Smooth muscle cell (in vitro differentiated cells): ENCODE data around the gene UQCRFS1. TPM values are rescaled to one million over a fixed set of nuclear protein-coding genes. Genes with fewer than 3 reads are reported as not detected.

Source experiments
- DNase-seq: peaks from one replicate; lab custom pipeline; 2025; ENCODE audit not compliant: unreplicated experiment; lab: John Stamatoyannopoulos, UW
- H2AFZ ChIP-seq: fragments of 200-600 bp; sonication (generic); 2 replicates; pipeline ENCODE4 v1.6.0; 2016; ENCODE audit warnings: antibody characterized with exemption, low read depth, mild to moderate bottlenecking
- H3F3A ChIP-seq: fragments of 200-600 bp; sonication (generic); 2 replicates; pipeline ENCODE4 v1.6.0; 2017; ENCODE audit warnings: antibody characterized with exemption, low read depth
- H3K27ac ChIP-seq: fragments of 200-600 bp; sonication (generic); 2 replicates; pipeline ENCODE4 v1.5.1; 2016; ENCODE audit warnings: low read depth, mild to moderate bottlenecking
- H3K27me3 ChIP-seq: fragments of 200-600 bp; sonication (generic); 2 replicates; pipeline ENCODE4 v1.6.1; 2016; ENCODE audit warnings: low read depth, mild to moderate bottlenecking
- H3K36me3 ChIP-seq: fragments of 200-600 bp; sonication (generic); 2 replicates; pipeline ENCODE4 v1.5.1; 2016; ENCODE audit warnings: low read depth
- H3K4me1 ChIP-seq: fragments of 200-600 bp; sonication (generic); 2 replicates; pipeline ENCODE4 v1.5.1; 2016; ENCODE audit warnings: low read depth
- H3K4me2 ChIP-seq: fragments of 200-600 bp; sonication (generic); 2 replicates; pipeline ENCODE4 v1.6.0; 2016; ENCODE audit warnings: mild to moderate bottlenecking
- H3K4me3 ChIP-seq: fragments of 200-600 bp; sonication (generic); 2 replicates; pipeline ENCODE4 v1.5.1; 2016; ENCODE audit warnings: mild to moderate bottlenecking
- H3K79me2 ChIP-seq: fragments of 200-600 bp; sonication (generic); 2 replicates; pipeline ENCODE4 v1.6.0; 2016; ENCODE audit warnings: low read depth, mild to moderate bottlenecking
- H3K9ac ChIP-seq: fragments of 200-600 bp; sonication (generic); 2 replicates; pipeline ENCODE4 v1.6.0; 2016; ENCODE audit warnings: low read depth
- H3K9me3 ChIP-seq: fragments of 200-600 bp; sonication (generic); replicated peaks from 2 replicates; pipeline ENCODE4 v1.5.1; 2016; ENCODE audit warnings: low read depth
- H4K20me1 ChIP-seq: fragments of 200-600 bp; sonication (generic); 2 replicates; pipeline ENCODE4 v1.6.0; 2016; ENCODE audit warnings: low read depth
- CTCF ChIP-seq: fragments of 200-600 bp; sonication (generic); IDR thresholded peaks from 2 replicates; pipeline ENCODE4 v1.5.1; 2017; ENCODE audit warnings: borderline replicate concordance, mild to moderate bottlenecking, antibody characterized with exemption; ENCODE audit not compliant: insufficient read depth, poor library complexity, severe bottlenecking
- WGBS: methylation state at CpG from one replicate; pipeline ENCODE4 v1.1.7; 2016; ENCODE audit warnings: low lambda C conversion rate; 5-methylcytosine and 5-hydroxymethylcytosine counted together
- polyA plus RNA-seq: library from polyadenylated mRNA; unstranded; fragments of >200 nt; fragmentation: Nextera tagmentation; extraction: Ambion mirVana; gene quantifications from 2 replicates; pipeline ENCODE4 v1.2.1, GENCODE V29; 2016
- total RNA-seq: library from RNA; depleted of rRNA; stranded (reverse); fragments of >200 nt; gene quantifications from 2 replicates; pipeline ENCODE4 v1.2.3, GENCODE V29; 2014

Gene UQCRFS1
- total and polyA plus RNA-seq, 2 experiments from 2014 or later, result 37.1 to 57.9 TPM

- WGBS, result 80% methylated on average over 9 of the region's 9 CpGs
- Histone ChIP-seq H3K36me3 (no peaks in the 10 kb centered on the region), H3K27ac (no peak overlapping the region), H3K4me1 (no peaks in the 10 kb centered on the region), H3K4me3 (no peak overlapping the region), H3K4me2 (no peak overlapping the region), H4K20me1 (no peaks in the 10 kb centered on the region), H3K9me3 (no peaks in the 10 kb centered on the region), H3K27me3 (no peaks in the 10 kb centered on the region), H2AFZ (no peak overlapping the region), H3K79me2 (no peaks in the 10 kb centered on the region), H3K9ac (no peak overlapping the region), H3F3A (no peaks in the 10 kb centered on the region)
- no peak for DNase-seq
- TF ChIP-seq CTCF, result no peak
These were observed 34.5 kb upstream of the UQCRFS1 start for GRCh38 chr19:29247471-29247870.

GRCh38 chr19:29247051-29247450 lies 34.1 kb upstream of the UQCRFS1 start:
- no peak overlapping the region for H3K4me2 ChIP-seq
- H3K79me2 ChIP-seq, result no peaks in the 10 kb centered on the region
- H3K27ac ChIP-seq, result no peak overlapping the region
- H3K36me3 ChIP-seq, result no peaks in the 10 kb centered on the region
- H3K4me3 ChIP-seq, result no peak overlapping the region
- no peak overlapping the region for H3K9ac ChIP-seq
- H3F3A ChIP-seq, result no peaks in the 10 kb centered on the region
- no peak for DNase-seq
- H3K27me3 ChIP-seq, result no peaks in the 10 kb centered on the region
- H4K20me1 ChIP-seq, result no peaks in the 10 kb centered on the region
- no peaks in the 10 kb centered on the region for H3K9me3 ChIP-seq
- no peak overlapping the region for H2AFZ ChIP-seq
- 90% methylated on average over 3 of the region's 3 CpGs for WGBS
- H3K4me1 ChIP-seq, result no peaks in the 10 kb centered on the region
- TF ChIP-seq CTCF, result no peak

GRCh38 chr19:29245215-29245614 lies 32.3 kb upstream of the UQCRFS1 start:
- Histone ChIP-seq H2AFZ (no peak overlapping the region), H4K20me1 (no peaks in the 10 kb centered on the region), H3K79me2 (no peaks in the 10 kb centered on the region), H3K36me3 (no peaks in the 10 kb centered on the region), H3K9me3 (no peaks in the 10 kb centered on the region), H3K27ac (no peak overlapping the region), H3F3A (no peaks in the 10 kb centered on the region), H3K4me3 (no peak overlapping the region), H3K27me3 (no peaks in the 10 kb centered on the region), H3K9ac (no peak overlapping the region), H3K4me1 (no peaks in the 10 kb centered on the region), H3K4me2 (no peak overlapping the region)
- no peak for DNase-seq
- 97% methylated on average over 6 of the region's 6 CpGs for WGBS
- TF ChIP-seq CTCF, result no peak

GRCh38 chr19:29241324-29241723 lies 28.4 kb upstream of the UQCRFS1 start:
- no peak for TF ChIP-seq CTCF

More at GRCh38 chr19:29241324-29241723, 28.4 kb upstream of the UQCRFS1 start:
- Histone ChIP-seq H2AFZ (no peak overlapping the region), H3K27ac (no peak overlapping the region), H3K27me3 (no peaks in the 10 kb centered on the region), H3K4me3 (no peak overlapping the region), H3K4me2 (no peak overlapping the region), H3K79me2 (no peaks in the 10 kb centered on the region), H3K36me3 (no peaks in the 10 kb centered on the region), H3K4me1 (no peaks in the 10 kb centered on the region), H3K9me3 (no peaks in the 10 kb centered on the region), H3F3A (no peaks in the 10 kb centered on the region), H4K20me1 (no peaks in the 10 kb centered on the region), H3K9ac (no peak overlapping the region)
- no peak for DNase-seq
